Activated naive CD8-positive, alpha-beta T cell treated with anti-CD3 and anti-CD28 coated beads for 36 hours (primary cell): Measurements from ENCODE around the gene TEKT2. TPM values are rescaled to one million over a fixed set of nuclear protein-coding genes. Genes with fewer than 3 reads are reported as not detected.

Experiments used
- DNase-seq: peaks from one replicate; pipeline ENCODE4 v3.0.0; 2021
- H3K27ac Mint-ChIP-seq: one replicate; pipeline ENCODE4 v1.8.0; 2022; ENCODE audit warnings: mild to moderate bottlenecking, moderate library complexity, mixed read lengths
- H3K27me3 Mint-ChIP-seq: one replicate; pipeline ENCODE4 v1.8.0; 2022; ENCODE audit warnings: mild to moderate bottlenecking, mixed read lengths
- H3K36me3 Mint-ChIP-seq: one replicate; pipeline ENCODE4 v1.8.0; 2021; ENCODE audit warnings: mild to moderate bottlenecking, mixed read lengths
- H3K4me1 Mint-ChIP-seq: one replicate; pipeline ENCODE4 v1.8.0; 2021; ENCODE audit warnings: mixed read lengths
- H3K4me3 Mint-ChIP-seq: one replicate; pipeline ENCODE4 v1.8.0; 2022; ENCODE audit warnings: mild to moderate bottlenecking, moderate library complexity, mixed read lengths
- H3K9me3 Mint-ChIP-seq: one replicate; pipeline ENCODE4 v1.8.0; 2022; ENCODE audit warnings: mixed read lengths
- total RNA-seq, 2 experiments: library from RNA; stranded (reverse); gene quantifications; one replicate each; pipeline ENCODE4 v1.2.3, GENCODE V29; 2021

The TEKT2 gene
- total RNA-seq, 2 experiments from 2014 or later: 0.19 TPM; not detected in 1

DNA sequence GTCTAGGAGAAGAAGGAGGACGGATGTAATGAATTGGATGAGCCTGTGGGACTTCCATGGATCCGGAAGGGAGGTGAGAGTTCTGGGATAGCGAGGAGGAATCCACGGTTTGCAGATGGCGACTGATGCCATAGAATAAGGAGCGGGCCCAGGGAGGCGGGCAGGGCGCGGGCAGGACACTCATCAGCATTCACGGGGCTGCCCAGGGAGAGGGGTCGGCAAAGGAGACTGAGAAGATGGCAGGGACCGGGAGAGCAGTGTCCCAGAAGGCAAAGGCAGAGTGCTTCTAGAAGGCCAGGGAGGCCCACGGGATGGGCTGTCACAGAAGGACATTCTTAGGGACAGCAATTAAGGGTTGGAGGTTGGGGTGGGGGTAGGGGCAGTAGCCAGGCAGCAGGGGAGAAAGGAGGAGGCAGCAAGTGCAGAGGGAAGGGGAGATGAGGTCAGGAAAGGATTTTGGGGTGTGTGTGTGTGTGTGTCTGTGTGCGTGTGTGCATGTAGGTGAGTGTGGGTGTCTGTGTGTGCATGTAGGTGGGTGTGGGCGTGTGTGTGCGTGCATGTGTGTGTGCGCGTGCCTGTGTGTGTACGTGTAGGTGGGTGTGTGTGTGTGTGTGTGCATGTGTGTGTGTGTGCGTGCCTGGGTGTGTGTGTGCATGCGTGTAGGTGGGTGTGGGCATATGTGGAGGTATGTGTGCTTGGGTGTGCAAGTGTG is 42.3 kb downstream of the TEKT2 start:
- Mint-ChIP-seq H3K9me3 (no peaks in the 10 kb centered on the region), H3K4me3 (no peak overlapping the region), H3K4me1 (peaks cover 29% of the 10 kb centered on the region), H3K36me3 (no peaks in the 10 kb centered on the region), H3K27me3 (peaks cover 30% of the 10 kb centered on the region), H3K27ac (no peak overlapping the region)
- no peak for DNase-seq

DNA sequence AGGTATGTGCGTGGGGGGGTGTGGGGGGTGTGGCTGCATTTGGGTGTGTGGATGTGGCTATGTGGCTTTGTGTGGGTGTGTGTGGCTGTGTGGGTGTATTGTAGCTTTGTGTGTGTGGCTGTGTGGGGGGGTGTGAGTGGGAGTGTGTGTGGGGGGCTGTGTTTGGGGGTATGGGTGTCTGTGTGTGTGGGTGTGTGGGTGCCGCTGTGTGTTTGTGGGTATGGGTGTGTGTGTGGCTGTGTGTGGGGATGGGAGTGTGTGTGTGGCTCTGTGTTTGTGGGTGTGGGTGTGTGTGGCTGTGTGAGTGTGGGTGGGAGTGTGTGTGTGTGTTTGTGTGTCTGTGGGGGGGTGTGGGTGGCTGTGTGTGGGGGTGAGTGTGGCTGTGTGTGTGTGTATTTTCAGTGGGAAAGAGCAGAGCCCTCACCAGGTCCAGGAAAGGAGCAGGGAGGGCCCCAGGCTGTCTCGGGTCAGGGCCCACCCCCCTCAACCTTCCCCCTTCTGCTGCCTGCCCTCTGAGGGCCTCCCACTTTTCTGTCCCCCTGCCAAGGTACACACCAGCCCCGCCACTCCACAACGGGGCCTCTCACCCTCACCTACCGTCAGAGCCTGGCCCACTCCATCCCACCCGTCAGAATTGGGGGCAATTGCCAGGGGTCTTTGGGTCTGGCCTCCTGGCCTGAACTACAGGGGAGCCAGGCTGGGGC is 43.1 kb downstream of the TEKT2 start:
- Mint-ChIP-seq H3K36me3 (no peaks in the 10 kb centered on the region), H3K4me3 (no peak overlapping the region), H3K27me3 (peaks cover 28% of the 10 kb centered on the region), H3K27ac (no peak overlapping the region), H3K9me3 (no peaks in the 10 kb centered on the region), H3K4me1 (peaks cover 29% of the 10 kb centered on the region)
- DNase-seq: no peak

DNA sequence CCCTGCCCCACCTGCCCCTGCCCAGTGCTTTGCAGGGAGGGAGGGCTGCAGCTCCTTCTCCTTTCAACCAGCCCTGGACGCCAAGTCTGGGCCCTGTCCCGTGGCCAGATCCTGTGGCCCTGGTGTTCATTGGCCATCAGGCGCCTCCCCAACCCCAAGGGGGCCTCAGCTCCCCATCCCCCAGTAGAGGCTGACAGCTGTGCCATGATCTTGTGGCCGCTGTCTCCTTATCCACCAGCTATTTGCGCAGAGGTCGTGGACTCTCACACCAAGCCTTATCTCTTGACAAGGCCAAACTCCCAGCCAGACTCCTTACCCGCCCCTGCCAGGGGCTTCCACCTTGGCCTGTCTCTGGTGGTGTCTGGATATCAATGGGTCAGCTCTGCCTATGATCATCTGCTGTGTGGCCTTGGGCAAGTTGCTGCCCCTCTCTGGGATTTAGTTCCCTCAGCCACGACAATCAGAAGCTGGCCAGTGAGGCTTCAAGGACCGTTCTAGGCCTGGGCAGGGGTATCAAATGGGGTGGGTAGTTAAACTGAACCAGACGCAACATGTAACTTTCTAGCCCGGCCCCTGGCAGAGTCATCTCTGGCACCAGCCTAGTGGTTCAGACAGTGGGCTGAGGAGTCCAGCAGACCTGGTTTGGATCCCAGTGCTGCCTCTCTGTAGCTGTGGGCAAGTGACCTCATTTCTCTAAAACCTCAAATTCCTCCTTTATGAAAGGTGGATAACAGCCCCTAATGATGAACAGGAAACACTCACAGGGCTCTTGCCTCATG is 44.4 kb downstream of the TEKT2 start:
- H3K4me1 Mint-ChIP-seq: peaks cover 24% of the 10 kb centered on the region
- H3K27ac Mint-ChIP-seq: no peak overlapping the region
- no peak for DNase-seq
- peaks cover 20% of the 10 kb centered on the region for H3K27me3 Mint-ChIP-seq
- no peaks in the 10 kb centered on the region for H3K36me3 Mint-ChIP-seq
- H3K4me3 Mint-ChIP-seq: no peak overlapping the region
- no peaks in the 10 kb centered on the region for H3K9me3 Mint-ChIP-seq

DNA sequence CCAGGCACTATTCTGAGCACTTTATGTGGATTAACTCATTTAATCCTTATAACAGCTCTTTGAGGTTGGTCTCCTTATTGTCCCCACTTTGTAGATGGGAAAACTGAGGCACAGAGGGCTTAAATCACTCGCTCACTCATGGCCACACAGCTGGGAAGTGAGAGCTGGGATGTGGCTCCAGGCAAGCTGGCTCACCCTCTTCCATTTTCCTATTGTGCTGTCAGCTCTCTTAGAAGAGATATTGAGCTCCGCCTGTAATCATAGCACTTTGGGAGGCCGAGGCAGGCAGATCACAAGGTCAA is 45.0 kb downstream of the TEKT2 start:
- no peak for DNase-seq

DNA sequence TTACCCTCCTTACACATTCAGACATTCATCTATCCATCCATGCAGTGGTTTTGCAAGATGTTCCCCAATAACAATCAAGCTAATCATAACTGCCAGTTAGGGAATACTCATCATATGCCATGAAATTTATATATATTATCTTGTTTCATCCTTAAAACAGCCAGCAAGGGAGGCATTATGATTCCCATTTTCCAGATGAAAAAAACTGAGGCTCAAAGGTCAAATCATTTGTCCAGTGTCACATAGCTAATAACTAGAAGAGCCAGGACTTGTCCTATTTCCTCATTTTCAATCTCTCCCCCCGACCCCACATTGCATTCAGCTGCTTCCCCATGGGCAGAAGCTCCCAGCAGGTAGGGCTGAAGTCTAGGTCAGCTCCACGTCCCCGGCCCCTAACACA is 48.1 kb downstream of the TEKT2 start:
- H3K4me3 Mint-ChIP-seq: no peak overlapping the region
- no peaks in the 10 kb centered on the region for H3K27me3 Mint-ChIP-seq
- DNase-seq: no peak
- peaks cover 7% of the 10 kb centered on the region for H3K4me1 Mint-ChIP-seq
- H3K9me3 Mint-ChIP-seq: no peaks in the 10 kb centered on the region
- H3K27ac Mint-ChIP-seq: no peak overlapping the region
- H3K36me3 Mint-ChIP-seq: no peaks in the 10 kb centered on the region

More for the DNA sequence above, 45.0 kb downstream of the TEKT2 start:
- H3K27me3 Mint-ChIP-seq: peaks cover 17% of the 10 kb centered on the region
- no peaks in the 10 kb centered on the region for H3K36me3 Mint-ChIP-seq
- no peak overlapping the region for H3K27ac Mint-ChIP-seq
- H3K4me3 Mint-ChIP-seq: no peak overlapping the region
- H3K4me1 Mint-ChIP-seq: peaks cover 19% of the 10 kb centered on the region
- H3K9me3 Mint-ChIP-seq: no peaks in the 10 kb centered on the region

DNA sequence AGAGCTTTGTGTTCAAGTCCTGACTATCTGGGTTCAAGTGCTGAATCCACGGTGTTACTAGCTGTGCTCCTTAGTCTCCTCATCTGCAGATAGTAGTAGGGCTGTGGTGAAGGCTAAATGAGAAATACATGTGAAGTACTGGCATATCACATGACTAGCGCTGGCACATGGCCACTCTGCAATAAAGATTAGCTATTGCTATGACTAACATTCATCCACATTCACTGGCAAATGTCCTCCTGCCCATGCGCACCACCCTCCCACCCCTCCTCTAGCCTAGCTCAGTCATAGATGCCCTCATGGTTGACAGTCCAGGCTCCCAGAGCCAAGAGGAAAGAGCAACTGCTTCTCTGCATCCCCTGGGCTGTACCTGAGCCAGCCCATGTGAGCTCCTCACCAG is 49.6 kb downstream of the TEKT2 start:
- H3K27me3 Mint-ChIP-seq: no peaks in the 10 kb centered on the region
- H3K27ac Mint-ChIP-seq: no peak overlapping the region
- peaks cover 4% of the 10 kb centered on the region for H3K4me1 Mint-ChIP-seq
- peaks cover 3% of the 10 kb centered on the region for H3K36me3 Mint-ChIP-seq
- H3K4me3 Mint-ChIP-seq: no peak overlapping the region
- DNase-seq: no peak
- H3K9me3 Mint-ChIP-seq: no peaks in the 10 kb centered on the region

DNA sequence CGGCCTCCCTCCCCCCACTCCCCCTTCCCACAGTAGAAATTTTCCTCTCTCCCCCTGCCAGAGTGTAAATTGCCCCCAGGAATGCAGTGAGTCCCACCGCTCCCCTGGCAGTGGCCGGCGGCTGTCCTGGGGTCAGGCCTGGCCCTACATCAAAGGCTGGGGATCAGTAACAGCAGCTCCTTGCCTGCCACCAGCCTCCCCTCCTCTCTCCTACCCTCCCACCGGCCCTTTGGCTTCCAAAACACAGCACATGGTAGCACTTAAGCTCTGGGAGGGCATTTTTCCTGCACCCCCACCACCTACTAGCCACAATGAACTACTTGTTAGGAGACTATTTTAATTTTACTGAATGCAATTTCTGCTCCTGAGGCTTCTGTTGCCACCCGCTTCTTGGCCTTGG is 50.1 kb downstream of the TEKT2 start:
- Mint-ChIP-seq H3K9me3 (no peaks in the 10 kb centered on the region), H3K36me3 (peaks cover 3% of the 10 kb centered on the region), H3K27ac (no peak overlapping the region), H3K27me3 (no peaks in the 10 kb centered on the region), H3K4me1 (peaks cover 4% of the 10 kb centered on the region), H3K4me3 (no peak overlapping the region)
- DNase-seq: no peak

DNA sequence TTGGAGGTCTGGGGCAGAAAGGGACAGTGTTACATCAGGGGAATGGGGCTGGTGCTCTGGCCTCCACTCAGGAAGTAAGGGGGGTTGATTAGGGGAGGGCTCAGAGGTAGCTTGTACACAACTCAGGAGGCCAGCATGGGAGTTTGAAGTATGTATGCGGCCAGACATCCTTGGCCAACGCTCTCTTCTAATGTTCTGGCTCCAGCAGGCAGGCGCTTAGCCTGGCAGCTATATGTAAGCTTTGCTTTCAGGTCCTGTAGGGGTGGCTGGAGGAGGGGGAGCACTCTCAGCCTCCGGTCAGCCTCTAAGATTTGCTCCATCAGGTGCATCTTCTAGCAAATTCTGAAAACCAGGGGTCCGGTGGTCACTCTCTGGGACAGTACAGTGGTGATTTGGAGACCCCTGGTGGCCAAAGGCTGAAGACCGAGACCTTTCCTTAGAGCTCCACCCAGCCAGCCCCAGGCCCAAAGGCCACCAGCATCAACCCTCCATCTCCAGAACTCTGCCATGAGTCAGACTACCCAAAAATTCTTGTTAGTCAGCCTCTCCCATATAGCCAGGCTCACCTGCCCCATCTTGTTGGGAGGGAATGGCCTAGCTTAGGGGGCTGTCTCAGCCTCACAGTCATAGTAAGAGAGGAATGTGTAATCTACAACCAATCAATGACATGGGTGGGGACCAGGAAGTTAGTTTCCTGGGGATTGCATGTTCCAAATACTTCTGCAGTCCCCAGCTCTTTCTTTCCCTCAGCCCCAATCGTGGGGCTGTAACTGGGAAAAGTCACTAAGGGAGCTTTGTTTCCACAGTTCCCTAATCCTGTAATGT is 50.8 kb downstream of the TEKT2 start:
- Mint-ChIP-seq H3K36me3 (peaks cover 3% of the 10 kb centered on the region), H3K27me3 (no peaks in the 10 kb centered on the region), H3K27ac (no peak overlapping the region), H3K4me3 (no peak overlapping the region), H3K9me3 (no peaks in the 10 kb centered on the region), H3K4me1 (peaks cover 4% of the 10 kb centered on the region)
- peak; percentile 47 for DNase-seq

DNA sequence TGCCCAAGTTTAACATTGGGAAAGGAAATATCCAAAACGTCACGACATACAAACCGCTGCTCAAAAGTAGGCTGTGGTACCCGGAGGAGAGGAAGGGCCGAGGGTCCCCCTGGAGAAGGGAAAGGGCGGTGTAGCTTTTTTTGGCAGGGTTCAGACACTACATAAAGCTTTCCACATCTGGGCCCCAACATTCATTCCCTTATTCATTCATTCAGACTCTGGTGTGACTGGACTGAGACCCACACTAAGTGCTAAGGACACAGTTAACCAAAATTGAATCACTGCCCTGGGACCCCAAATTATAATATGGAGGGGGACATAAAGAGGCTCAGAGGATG is 51.4 kb downstream of the TEKT2 start:
- Mint-ChIP-seq H3K4me1 (peaks cover 6% of the 10 kb centered on the region), H3K27me3 (no peaks in the 10 kb centered on the region), H3K27ac (no peak overlapping the region), H3K36me3 (peaks cover 3% of the 10 kb centered on the region), H3K9me3 (no peaks in the 10 kb centered on the region), H3K4me3 (no peak overlapping the region)
- no peak for DNase-seq

DNA sequence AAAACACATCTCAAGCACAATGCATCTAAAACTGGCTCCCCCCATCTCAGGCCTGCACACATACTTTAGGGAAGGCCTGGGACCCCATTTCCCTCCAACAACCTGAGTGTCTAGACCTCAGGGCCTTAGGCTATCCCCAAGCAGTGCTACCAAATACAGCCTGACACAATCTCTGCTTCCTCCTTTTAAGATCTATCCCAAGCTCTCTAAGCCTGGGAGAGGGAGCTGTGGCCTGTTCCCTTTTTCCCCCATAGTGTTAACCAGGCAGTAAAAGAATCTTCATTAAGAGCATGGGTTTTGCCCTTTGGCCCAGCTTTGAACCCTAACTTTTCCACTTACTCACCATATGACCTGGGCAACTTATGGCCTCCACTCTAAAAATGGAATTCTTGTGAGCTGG is 51.9 kb downstream of the TEKT2 start:
- H3K27me3 Mint-ChIP-seq: no peaks in the 10 kb centered on the region
- H3K36me3 Mint-ChIP-seq: peaks cover 3% of the 10 kb centered on the region
- peak overlapping the region; percentile 57 for H3K27ac Mint-ChIP-seq

DNA sequence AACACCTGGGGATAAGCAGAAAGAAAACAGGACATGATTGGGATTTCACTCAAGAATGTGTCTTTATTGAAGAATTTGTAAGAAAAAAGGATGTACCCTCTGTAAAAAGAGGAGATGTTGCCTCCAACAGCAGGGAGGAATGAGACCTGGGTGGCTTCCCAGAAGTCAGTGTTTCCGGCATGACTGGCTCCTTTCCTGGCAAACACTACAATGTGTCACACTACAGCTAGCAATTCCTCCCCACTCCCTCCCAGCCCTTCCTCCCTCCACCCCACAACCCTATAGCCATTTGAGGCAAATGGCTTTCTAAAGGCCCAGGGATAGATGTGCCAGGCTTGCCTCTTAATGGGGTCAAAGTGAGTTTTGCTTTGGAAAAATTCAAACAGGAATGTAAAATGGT is 52.6 kb downstream of the TEKT2 start:
- peaks cover 3% of the 10 kb centered on the region for H3K36me3 Mint-ChIP-seq
- H3K27me3 Mint-ChIP-seq: no peaks in the 10 kb centered on the region
- peaks cover 18% of the 10 kb centered on the region for H3K4me1 Mint-ChIP-seq
- no peak for DNase-seq
- H3K27ac Mint-ChIP-seq: no peak overlapping the region
- H3K9me3 Mint-ChIP-seq: no peaks in the 10 kb centered on the region
- H3K4me3 Mint-ChIP-seq: no peak overlapping the region

More for the DNA sequence above, 51.9 kb downstream of the TEKT2 start:
- Mint-ChIP-seq H3K4me3 (no peak overlapping the region), H3K9me3 (no peaks in the 10 kb centered on the region), H3K4me1 (peaks cover 11% of the 10 kb centered on the region)
- no peak for DNase-seq

DNA sequence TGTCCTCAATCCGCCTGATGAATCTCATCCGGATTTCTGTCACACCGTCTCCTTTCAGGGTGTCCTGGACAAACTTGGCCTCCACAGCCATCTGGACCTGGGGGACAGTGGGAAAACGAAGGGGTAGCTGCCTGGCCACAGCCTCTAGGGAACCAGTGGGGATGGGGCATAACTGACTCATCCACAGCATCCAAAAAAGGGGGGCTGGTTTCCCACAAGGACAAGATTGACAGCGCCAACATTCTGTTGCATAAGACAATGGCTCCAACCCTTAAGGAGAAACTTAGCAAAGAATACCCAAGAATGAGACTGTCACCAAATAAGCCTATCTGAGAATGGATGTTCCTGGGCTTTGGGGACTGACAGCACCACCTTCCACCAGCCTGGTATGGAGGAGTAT is 53.3 kb downstream of the TEKT2 start:
- no peak for DNase-seq
- Mint-ChIP-seq H3K9me3 (no peaks in the 10 kb centered on the region), H3K27me3 (no peaks in the 10 kb centered on the region), H3K27ac (no peak overlapping the region), H3K4me3 (no peak overlapping the region), H3K36me3 (peaks cover 3% of the 10 kb centered on the region), H3K4me1 (peaks cover 21% of the 10 kb centered on the region)

DNA sequence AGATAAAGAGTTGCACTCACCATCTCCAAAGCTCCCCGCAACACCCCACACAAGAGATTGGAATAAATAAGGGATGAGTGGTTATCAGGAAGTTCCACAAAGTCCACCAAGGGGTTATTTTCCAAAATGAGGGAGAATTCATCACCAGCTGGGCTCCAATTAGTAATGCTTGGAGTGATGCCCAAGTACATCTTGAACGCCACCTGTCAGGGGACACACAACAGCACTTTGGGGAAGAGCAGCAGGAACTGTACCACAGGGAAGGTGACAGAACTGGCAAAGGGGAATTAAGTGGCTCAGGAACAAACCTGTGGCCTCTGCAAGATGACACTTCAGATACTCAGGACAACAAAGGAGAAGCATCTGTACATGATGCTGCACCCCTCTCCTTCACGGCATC is 53.9 kb downstream of the TEKT2 start:
- Mint-ChIP-seq H3K36me3 (peaks cover 3% of the 10 kb centered on the region), H3K9me3 (no peaks in the 10 kb centered on the region), H3K4me3 (no peak overlapping the region), H3K27ac (no peak overlapping the region), H3K4me1 (peaks cover 24% of the 10 kb centered on the region), H3K27me3 (no peaks in the 10 kb centered on the region)
- DNase-seq: no peak
